K562 (cell line): Measurements from ENCODE around the gene SLC6A7. TPM values are rescaled to one million over a fixed set of nuclear protein-coding genes. Genes with fewer than 3 reads are reported as not detected.

Experiments
- ATAC-seq: fragments of 200-7000 bp; cut with Tn5 transposase; 3 replicates; pipeline ENCODE4 v1.9.1; 2020; ENCODE audit warnings: moderate library complexity
- BruUV-seq: library from RNA; stranded (reverse); fragments of 400-500 nt; replicated peaks from 2 replicates; lab custom pipeline; 2021; lab: Mats Ljungman, UMichigan
- CTCF ChIA-PET: fragments of 300-600 bp; formaldehyde crosslinking; extraction: SDS; loops from one replicate; lab custom pipeline; 2021; ENCODE audit warnings: low intra/inter-chr PET ratio; lab: Yijun Ruan, JAX
- POLR2A ChIA-PET: fragments of 300-600, 350-650 bp; sonication (Branson Sonifier 250); formaldehyde crosslinking; extraction: SDS; loops from one replicate; lab custom pipeline; 2021; ENCODE audit warnings: antibody characterized with exemption, inconsistent platforms; lab: Yijun Ruan, JAX
- DNase-seq, 4 experiments: peaks; one replicate each; pipeline versions ENCODE4 v3.0.0 to v3.0.0-alpha.2; 2011 to 2018; ENCODE audit warnings: low spot score in 3 of 4, mixed read lengths in 3 of 4; ENCODE audit errors: extremely low read depth in 1 of 4
- FAIRE-seq: peaks from 2 replicates; lab custom pipeline; 2011; peaks lifted over from hg19 to GRCh38; lab: Jason Lieb, UNC
- H2AFZ ChIP-seq: 2 replicates; pipeline ENCODE4 v1.6.0; 2011; ENCODE audit warnings: low read depth, low read length, control low read depth, inconsistent platforms
- H3K27ac ChIP-seq: fragments of 200-600 bp; 3 replicates; pipeline ENCODE4 v1.8.0; 2011; ENCODE audit warnings: low read depth, mild to moderate bottlenecking, control low read depth, inconsistent platforms, low read length, moderate library complexity, mixed read lengths; ENCODE audit errors: extremely low read depth
- H3K27me3 ChIP-seq, 2 experiments: fragments of 300-600 bp in 1 of 2; 2 replicates in 1 of 2; 3 replicates in 1 of 2; pipeline versions ENCODE4 v1.6.0 to v1.8.0; 2011; ENCODE audit warnings: inconsistent platforms in 2 of 2, low read length in 2 of 2, mild to moderate bottlenecking in 1 of 2, mixed read lengths in 1 of 2, moderate library complexity in 1 of 2; ENCODE audit not compliant: control insufficient read depth in 2 of 2, insufficient read depth in 2 of 2
- H3K36me3 ChIP-seq: fragments of 300-600 bp; 3 replicates; pipeline ENCODE4 v1.8.0; 2011; ENCODE audit warnings: mild to moderate bottlenecking, low read length, inconsistent platforms; ENCODE audit not compliant: control insufficient read depth, insufficient read depth
- H3K4me1 ChIP-seq, 2 experiments: fragments of 200-600 bp in 1 of 2; replicated peaks in 1 of 2; 2 replicates in 1 of 2; 3 replicates in 1 of 2; pipeline versions ENCODE4 v1.5.1 to v1.8.0; 2011; ENCODE audit warnings: inconsistent platforms in 2 of 2, low read length in 2 of 2, mild to moderate bottlenecking in 1 of 2, mixed read lengths in 1 of 2, moderate library complexity in 1 of 2; ENCODE audit not compliant: control insufficient read depth in 2 of 2, insufficient read depth in 2 of 2
- H3K4me2 ChIP-seq: 2 replicates; pipeline ENCODE4 v1.6.1; 2011; ENCODE audit warnings: low read length, control low read depth, inconsistent platforms, mixed read lengths; ENCODE audit not compliant: insufficient read depth
- H3K4me3 ChIP-seq: fragments of 200-600 bp; sonication (generic), shearing (Covaris generic); 2 replicates; pipeline ENCODE4 v1.5.1; 2016; ENCODE audit warnings: control low read depth, inconsistent platforms
- H3K79me2 ChIP-seq: fragments of 200-600 bp; 3 replicates; pipeline ENCODE4 v1.8.0; 2011; ENCODE audit warnings: low read length, inconsistent platforms; ENCODE audit not compliant: control insufficient read depth, insufficient read depth
- H3K9ac ChIP-seq, 2 experiments: 2 replicates each; pipeline versions ENCODE4 v1.6.0 to v1.6.1; 2011; ENCODE audit warnings: low read depth in 2 of 2, low read length in 2 of 2, control low read depth in 1 of 2, inconsistent platforms in 1 of 2, mild to moderate bottlenecking in 1 of 2, mixed read lengths in 1 of 2; ENCODE audit not compliant: insufficient read depth in 1 of 2
- H3K9me1 ChIP-seq: one replicate; pipeline ENCODE4 v1.6.0; 2011; ENCODE audit warnings: inconsistent platforms, mild to moderate bottlenecking, low read length, moderate library complexity; ENCODE audit not compliant: control insufficient read depth, insufficient read depth
- H3K9me3 ChIP-seq: replicated peaks from 2 replicates; pipeline ENCODE4 v1.5.1; 2011; ENCODE audit warnings: low read depth, low read length, inconsistent platforms; ENCODE audit not compliant: control insufficient read depth, insufficient read depth
- H4K20me1 ChIP-seq: replicated peaks from 2 replicates; pipeline ENCODE4 v1.6.1; 2011; ENCODE audit warnings: low read length, inconsistent platforms, mixed read lengths; ENCODE audit not compliant: control insufficient read depth, insufficient read depth
- CBX5 ChIP-seq: IDR thresholded peaks from 2 replicates; pipeline ENCODE4 v1.6.1; 2014; ENCODE audit warnings: low read depth, borderline replicate concordance
- PRPF4 ChIP-seq: fragments of 200-400 bp; formaldehyde crosslinking; IDR thresholded peaks from one replicate; pipeline ENCODE4 v1.6.1; 2017; ENCODE audit warnings: low read length, low read depth, mild to moderate bottlenecking; ENCODE audit not compliant: insufficient read depth, poor library complexity, severe bottlenecking
- RFX1 ChIP-seq: fragments of 450-650 bp; IDR thresholded peaks from 2 replicates; pipeline ENCODE4 v1.6.1; 2016; ENCODE audit warnings: mild to moderate bottlenecking, moderate library complexity
- ZBTB17 ChIP-seq: fragments of 450-650 bp; formaldehyde crosslinking; IDR thresholded peaks from 2 replicates; pipeline ENCODE4 v1.4.0; 2020; ENCODE audit warnings: mild to moderate bottlenecking
- WGBS: fragments of 100-300 bp; shearing (Covaris generic); methylation state at CpG from one replicate; pipeline ENCODE4 v1.1.6; 2016; ENCODE audit warnings: low coverage, mixed read lengths; ENCODE audit not compliant: insufficient coverage; ENCODE audit errors: missing lambda C conversion rate; 5-methylcytosine and 5-hydroxymethylcytosine counted together
- in situ Hi-C: fragments of 300-500 bp; cut with MboI; formaldehyde crosslinking; loops from 4 replicates; pipeline ENCODE4 v1.15.0; 2018; ENCODE audit warnings: inconsistent platforms, mixed read lengths
- intact Hi-C: fragments of 100-400 bp; cut with micrococcal nuclease; formaldehyde crosslinking; loops from 2 replicates; pipeline ENCODE4 v1.14.2; 2022
- polyA plus RNA-seq, 8 experiments: library from polyadenylated mRNA; depleted of rRNA in 4 of 8; stranded (reverse) in 5 of 8; unstranded in 3 of 8; fragments of >200 nt; fragmentation: Nextera tagmentation in 2 of 8; fragmentation: Illumina TruSeq in 1 of 8; extraction: Ambion mirVana in 2 of 8; extraction: Trizol in 1 of 8; gene quantifications; 2 replicates each; pipeline versions ENCODE4 v1.2.1 to v1.2.3, GENCODE V29; 2011 to 2014; ENCODE audit warnings: inconsistent platforms in 1 of 8, missing spikeins in 1 of 8
- total RNA-seq, 7 experiments: library from RNA; depleted of rRNA in 6 of 7; stranded (reverse); fragments of >200 nt in 6 of 7; fragmentation: Illumina TruSeq in 2 of 7; extraction: Trizol in 2 of 7; gene quantifications; 2 replicates each; pipeline versions ENCODE4 v1.2.1 to v1.2.3, GENCODE V29; 2011 to 2021; ENCODE audit warnings: low replicate concordance in 1 of 7
- TF ChIP-seq, protein P1 (sequence below): fragments of 250-450 bp; sonication (Bioruptor Pico); IDR thresholded peaks from 2 replicates; pipeline ENCODE4 v1.6.1; 2021; ENCODE audit warnings: mild to moderate bottlenecking

The SLC6A7 gene
- total and polyA plus RNA-seq, 9 of the 15 experiments (the other 6 are each of a cell fraction or from before 2014, with no cell fraction given), result not detected

DNA sequence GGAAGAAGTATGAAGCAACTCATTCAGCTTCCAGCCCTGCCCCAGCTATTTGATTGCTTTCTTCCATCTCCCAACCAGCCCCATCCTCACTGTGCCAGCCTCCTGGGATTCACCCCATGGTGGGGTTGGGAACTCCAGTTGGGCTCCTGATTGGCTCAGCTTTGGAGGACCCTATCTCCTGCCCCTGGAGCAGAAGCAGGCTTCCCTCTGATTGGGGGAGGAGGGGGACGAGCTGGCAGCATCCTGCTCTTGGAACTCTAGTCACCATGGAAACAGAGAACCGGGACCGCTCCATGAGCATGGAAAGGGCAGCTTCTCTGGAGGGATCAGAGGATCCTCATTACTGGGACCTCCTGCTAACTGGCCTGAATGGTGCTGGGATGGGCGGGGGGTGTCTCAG lies 2.6 kb downstream of the SLC6A7 start:
- no peaks in the 10 kb centered on the region for H3K36me3 ChIP-seq
- no TSS peak for BruUV-seq
- no peak overlapping the region for H2AFZ ChIP-seq
- 0 out of 2 replicates have a peak, but pooled peaks cover 5% of the 10 kb centered on the region for H4K20me1 ChIP-seq
- intact Hi-C loops, result no loop called here
- H3K27me3 ChIP-seq, result peaks cover 38 to 89% of the 10 kb centered on the region in 2 experiments
- peaks cover 0 to 13% of the 10 kb centered on the region in 2 experiments; a peak in 1 of 5 replicates for H3K4me1 ChIP-seq
- POLR2A ChIA-PET, result interaction anchor here (0.5 to 2.5 kb wide), 6 partner anchors 11 to 147 kb away, joined by 3 to 6 read pairs (median 4); no protein-coding TSS in a partner anchor
- TF ChIP-seq RFX1 (peak; percentile 48; the same call in 1 of the 2 replicates), CBX5 (no peak), PRPF4 (no peak), ZBTB17 (CRISPR knock-in tag) (no peak)
- TF ChIP-seq, protein P1, sequence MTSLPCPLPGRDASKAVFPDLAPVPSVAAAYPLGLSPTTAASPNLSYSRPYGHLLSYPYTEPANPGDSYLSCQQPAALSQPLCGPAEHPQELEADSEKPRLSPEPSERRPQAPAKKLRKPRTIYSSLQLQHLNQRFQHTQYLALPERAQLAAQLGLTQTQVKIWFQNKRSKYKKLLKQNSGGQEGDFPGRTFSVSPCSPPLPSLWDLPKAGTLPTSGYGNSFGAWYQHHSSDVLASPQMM (CRISPR knock-in tag), result no peak
- TF ChIP-seq, all 486 proteins: peak for 1
- FAIRE-seq (no peak), DNase-seq (no peak), ATAC-seq (no peak)
- 0% methylated on average over 4 of the region's 4 CpGs for WGBS
- no peaks in the 10 kb centered on the region for H3K9me1 ChIP-seq
- no peaks in the 10 kb centered on the region for H3K9me3 ChIP-seq
- no peak overlapping the region for H3K4me2 ChIP-seq
- no peak overlapping the region for H3K27ac ChIP-seq
- no peak overlapping the region for H3K9ac ChIP-seq
- in situ Hi-C loops, result no loop called here
- H3K79me2 ChIP-seq, result no peaks in the 10 kb centered on the region
- H3K4me3 ChIP-seq, result no peak overlapping the region
- CTCF ChIA-PET, result no interaction called here
